Measurements from ENCODE around the gene MIDN. TPM values are rescaled to one million over a fixed set of nuclear protein-coding genes. Genes with fewer than 3 reads are reported as not detected.

MIDN gene
- total RNA-seq, 4 donors from 2014 or later = 34.9 to 117 (median 86.3) TPM

DNA sequence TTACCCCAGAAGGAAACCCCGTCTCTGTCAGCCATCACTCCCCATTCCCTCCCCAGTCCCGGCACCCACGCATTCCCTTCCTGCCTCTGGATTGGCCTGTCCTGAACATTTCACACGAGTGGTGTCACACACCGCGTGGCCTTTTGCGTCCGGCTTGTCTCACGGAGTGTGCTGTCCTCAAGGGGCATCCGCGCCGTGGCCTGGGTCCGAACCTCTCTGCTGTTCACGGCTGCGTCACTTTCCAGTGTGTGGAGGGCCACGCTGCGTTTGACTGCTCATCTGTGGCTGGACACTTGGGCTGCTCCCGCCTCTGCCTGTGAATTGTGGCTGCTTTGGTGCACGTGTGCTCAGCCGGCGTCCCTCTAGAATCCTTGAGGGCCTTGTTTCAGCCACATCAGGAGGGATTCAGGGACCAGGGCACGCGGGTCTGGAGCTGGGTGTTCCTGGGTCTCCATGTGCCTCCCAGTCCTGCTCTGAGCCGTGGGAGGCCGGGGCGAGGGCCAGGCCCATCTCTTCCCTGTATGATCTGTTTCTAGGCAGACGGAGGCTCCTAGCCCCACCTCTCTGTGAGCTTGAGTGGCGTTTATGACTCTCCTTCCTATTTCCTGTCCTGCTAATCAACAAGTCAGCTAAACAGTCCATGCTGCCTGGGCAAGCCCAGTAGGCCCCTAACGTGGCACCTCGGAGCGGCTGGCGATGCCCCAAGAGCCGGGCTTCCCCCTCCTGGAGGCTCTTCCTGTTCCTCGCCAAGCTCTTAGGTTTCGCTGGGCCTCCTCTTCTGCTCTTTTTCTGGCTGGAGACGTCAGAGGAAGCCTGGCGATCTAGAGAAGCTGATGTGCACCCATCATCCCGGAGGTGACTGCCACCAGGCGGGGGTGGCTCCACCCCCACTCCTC, 34.7 kb upstream of the MIDN start:
- peaks cover 87 to 96% of the 10 kb centered on the region in 2 donors for H3K4me1 ChIP-seq
- in situ Hi-C loops (cut with MboI; ENCODE audit: low sequenced_read_pairs in 4 of 4) (no loop called here), intact Hi-C loops (cut with DNase I; ENCODE audit: low total_unique reads) (loop anchor here (2.0 to 10.0 kb wide), 2 partner anchors 53 to 639 kb away; partner anchors contain the start of gene BSG)
- H3K4me3 ChIP-seq = peak overlapping the region; percentile 24 to 41 (median 36)
- no peaks in the 10 kb centered on the region for H3K27me3 ChIP-seq
- no peaks in the 10 kb centered on the region for H3K36me3 ChIP-seq
- DNase-seq (peak; percentile 59 to 93), ATAC-seq (peak; percentile 38 to 46)
- no peaks in the 10 kb centered on the region for H3K9me3 ChIP-seq
- H3K27ac ChIP-seq = peak overlapping the region; percentile 94 to 98 (median 96)
- TF ChIP-seq POLR2A (IDR thresholded peaks at IDR 0.05) = peak; percentile 32 to 59
- TF ChIP-seq, protein P1, sequence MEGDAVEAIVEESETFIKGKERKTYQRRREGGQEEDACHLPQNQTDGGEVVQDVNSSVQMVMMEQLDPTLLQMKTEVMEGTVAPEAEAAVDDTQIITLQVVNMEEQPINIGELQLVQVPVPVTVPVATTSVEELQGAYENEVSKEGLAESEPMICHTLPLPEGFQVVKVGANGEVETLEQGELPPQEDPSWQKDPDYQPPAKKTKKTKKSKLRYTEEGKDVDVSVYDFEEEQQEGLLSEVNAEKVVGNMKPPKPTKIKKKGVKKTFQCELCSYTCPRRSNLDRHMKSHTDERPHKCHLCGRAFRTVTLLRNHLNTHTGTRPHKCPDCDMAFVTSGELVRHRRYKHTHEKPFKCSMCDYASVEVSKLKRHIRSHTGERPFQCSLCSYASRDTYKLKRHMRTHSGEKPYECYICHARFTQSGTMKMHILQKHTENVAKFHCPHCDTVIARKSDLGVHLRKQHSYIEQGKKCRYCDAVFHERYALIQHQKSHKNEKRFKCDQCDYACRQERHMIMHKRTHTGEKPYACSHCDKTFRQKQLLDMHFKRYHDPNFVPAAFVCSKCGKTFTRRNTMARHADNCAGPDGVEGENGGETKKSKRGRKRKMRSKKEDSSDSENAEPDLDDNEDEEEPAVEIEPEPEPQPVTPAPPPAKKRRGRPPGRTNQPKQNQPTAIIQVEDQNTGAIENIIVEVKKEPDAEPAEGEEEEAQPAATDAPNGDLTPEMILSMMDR (IDR thresholded peaks at IDR 0.05 in 4 of 5, conservative IDR thresholded peaks at IDR 0.05 in 1 of 5) = no peak

DNA sequence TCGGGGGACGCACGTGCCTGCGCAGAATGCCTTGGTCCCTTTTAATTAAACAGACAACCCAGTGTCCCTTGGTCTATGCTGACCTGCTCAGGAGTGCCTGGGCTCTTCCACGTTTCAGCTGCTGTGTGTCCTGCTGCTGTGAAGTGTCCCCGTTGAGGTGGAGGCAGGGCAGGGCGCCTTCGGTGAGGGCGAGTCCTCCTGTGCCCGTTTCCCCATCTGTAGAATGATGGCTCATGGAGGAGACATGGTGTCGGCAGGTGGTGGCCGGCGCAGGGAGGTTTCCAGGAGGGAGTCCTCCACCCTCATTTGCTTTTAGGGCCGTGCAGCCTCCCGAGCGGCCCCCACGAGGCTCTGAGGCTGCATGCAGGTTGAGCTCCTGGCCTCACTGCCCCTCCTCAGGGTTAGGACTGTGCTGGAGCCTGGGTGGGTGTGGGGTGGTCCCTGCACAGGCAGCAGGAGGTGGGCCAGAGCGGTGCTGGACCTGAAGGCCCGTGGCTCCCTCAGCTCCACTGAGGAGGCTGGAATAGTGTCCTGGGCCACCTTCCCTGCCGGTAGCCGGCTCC, 34.0 kb upstream of the MIDN start:
- peak overlapping the region; percentile 94 to 98 (median 96) for H3K27ac ChIP-seq
- no peaks in the 10 kb centered on the region for H3K9me3 ChIP-seq
- H3K4me1 ChIP-seq = peaks cover 85 to 95% of the 10 kb centered on the region in 2 donors
- peak in 1 of 2 donors; percentile 2 for ATAC-seq
- DNase-seq = no peak
- H3K4me3 ChIP-seq = peak overlapping the region; percentile 24 to 41 (median 36)
- H3K36me3 ChIP-seq = no peaks in the 10 kb centered on the region
- intact Hi-C loops (cut with DNase I; ENCODE audit: low total_unique reads) = loop anchor here (2.0 to 10.0 kb wide), 2 partner anchors 52 to 640 kb away; partner anchors contain the start of gene BSG
- no peaks in the 10 kb centered on the region for H3K27me3 ChIP-seq
- TF ChIP-seq, protein P1 (IDR thresholded peaks at IDR 0.05 in 4 of 5, conservative IDR thresholded peaks at IDR 0.05 in 1 of 5) = no peak
- no peak for TF ChIP-seq POLR2A (IDR thresholded peaks at IDR 0.05)
- in situ Hi-C loops (cut with MboI; ENCODE audit: low sequenced_read_pairs in 4 of 4) = no loop called here

DNA sequence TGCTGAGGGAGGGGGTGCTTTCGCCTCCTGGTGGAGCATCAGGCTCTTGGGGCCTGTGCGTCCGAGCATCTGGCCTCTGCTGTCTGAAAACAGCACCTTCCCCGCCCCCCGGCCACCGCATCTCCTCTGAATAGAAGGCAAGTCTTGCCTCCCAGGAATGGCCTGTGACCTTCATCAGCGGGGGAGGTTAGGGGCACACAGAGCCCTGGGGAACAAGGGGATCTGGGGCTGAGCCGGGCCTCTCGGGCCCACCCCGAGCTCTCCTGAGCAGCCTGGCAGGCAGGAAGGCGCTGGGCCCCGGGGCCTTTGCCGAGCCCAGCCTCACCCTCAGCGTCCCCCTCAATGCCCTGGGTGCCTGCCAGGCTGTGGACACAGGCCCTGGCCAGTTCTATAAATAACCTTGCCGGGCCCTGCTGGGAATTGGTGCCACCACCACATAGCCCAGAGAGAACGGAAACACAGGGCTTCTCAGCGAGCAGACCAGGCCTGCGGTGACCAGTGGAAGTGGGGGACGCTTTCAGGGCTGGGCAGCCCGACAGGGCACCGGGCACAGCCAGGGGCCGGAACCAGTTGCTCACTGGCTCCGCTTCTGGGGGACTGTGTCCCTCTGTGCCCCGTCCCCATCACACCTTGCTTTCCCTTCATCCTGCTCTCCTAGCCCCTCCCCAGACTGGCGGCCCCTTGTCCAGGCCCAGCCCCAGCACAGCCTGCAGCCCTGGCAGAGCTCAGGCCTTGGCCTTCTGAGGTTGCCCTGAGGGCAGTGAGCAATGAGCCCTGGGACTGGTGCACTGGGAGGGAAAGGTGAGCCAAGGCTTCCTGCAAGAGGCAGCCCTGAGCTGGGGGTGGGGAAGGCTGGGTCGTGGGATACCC, 33.3 kb upstream of the MIDN start:
- Histone ChIP-seq H3K4me1 (peaks cover 78 to 91% of the 10 kb centered on the region in 2 donors), H3K9me3 (no peaks in the 10 kb centered on the region), H3K27ac (peak overlapping the region; percentile 94 to 98 (median 96)), H3K27me3 (no peaks in the 10 kb centered on the region), H3K4me3 (peak overlapping the region; percentile 24 to 41 (median 36)), H3K36me3 (no peaks in the 10 kb centered on the region)
- DNase-seq = peak in 1 of 2 donors; percentile 90
- peak; percentile 35 to 51 for TF ChIP-seq POLR2A (IDR thresholded peaks at IDR 0.05)
- TF ChIP-seq, protein P1 (IDR thresholded peaks at IDR 0.05 in 4 of 5, conservative IDR thresholded peaks at IDR 0.05 in 1 of 5) = peak in 2 of 5 experiments; percentile 19 to 23
- peak; percentile 32 to 39 for ATAC-seq
- intact Hi-C loops (cut with DNase I; ENCODE audit: low total_unique reads) (loop anchor here (2.0 to 10.0 kb wide), 2 partner anchors 52 to 640 kb away; partner anchors contain the start of gene BSG), in situ Hi-C loops (cut with MboI; ENCODE audit: low sequenced_read_pairs in 4 of 4) (no loop called here)

DNA sequence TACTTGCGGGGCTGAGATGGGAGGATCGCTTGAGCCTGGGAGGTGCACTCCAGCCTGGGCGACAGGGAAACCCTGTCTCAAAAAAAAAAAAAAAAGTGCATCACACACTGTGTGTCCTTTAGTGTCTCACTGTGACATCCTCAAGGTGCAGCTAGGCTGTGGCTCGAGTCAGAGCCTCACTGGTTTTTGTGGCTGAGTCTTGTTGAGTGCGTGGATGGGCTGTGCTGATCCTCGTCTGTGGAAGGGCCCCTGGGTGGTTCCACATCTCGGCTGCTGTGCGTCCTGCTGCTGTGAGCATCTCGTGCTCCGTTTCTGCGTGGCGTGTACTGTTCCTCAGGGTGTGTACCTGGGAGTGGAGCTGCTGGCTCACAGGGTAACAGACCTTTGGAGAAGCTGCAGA, 31.6 kb upstream of the MIDN start:
- in situ Hi-C loops (cut with MboI; ENCODE audit: low sequenced_read_pairs in 4 of 4) (no loop called here), intact Hi-C loops (cut with DNase I; ENCODE audit: low total_unique reads) (loop anchor here (10.0 kb wide), 1 partner anchor 642 kb away; the partner anchor contains the start of gene BSG)
- no peaks in the 10 kb centered on the region for H3K27me3 ChIP-seq
- no peak for TF ChIP-seq POLR2A (IDR thresholded peaks at IDR 0.05)
- TF ChIP-seq, protein P1 (IDR thresholded peaks at IDR 0.05 in 4 of 5, conservative IDR thresholded peaks at IDR 0.05 in 1 of 5) = no peak
- ATAC-seq (peak; percentile 2 to 4), DNase-seq (no peak)
- H3K9me3 ChIP-seq = no peaks in the 10 kb centered on the region
- H3K4me1 ChIP-seq = peaks cover 75 to 88% of the 10 kb centered on the region in 2 donors
- H3K27ac ChIP-seq = peak overlapping the region; percentile 94 to 98 (median 96)
- peaks cover 0 to 12% of the 10 kb centered on the region in 2 donors for H3K36me3 ChIP-seq
- H3K4me3 ChIP-seq = peak overlapping the region in 1 of 4 donors; percentile 25
